GM12878 (cell line): ENCODE measurements around the gene CCDC78. TPM values are rescaled to one million over a fixed set of nuclear protein-coding genes. Genes with fewer than 3 reads are reported as not detected.
A peak's percentile ranks its signal among the peaks of the same experiment; 100 is the strongest.

Source experiments
- ATAC-seq: fragments of 200-7000 bp; cut with Tn5 transposase; 3 replicates; pipeline ENCODE4 v1.9.1; 2020; ENCODE audit warnings: mild to moderate bottlenecking, moderate library complexity
- BruUV-seq: library from RNA; stranded (reverse); fragments of 400-500 nt; replicated peaks from 2 replicates; lab custom pipeline; 2021; lab: Mats Ljungman, UMichigan
- CTCF ChIA-PET: fragments of 300-600 bp; sonication (Branson Sonifier 250); formaldehyde crosslinking; extraction: SDS; loops from one replicate; lab custom pipeline; 2021; ENCODE audit warnings: inconsistent platforms; lab: Yijun Ruan, JAX
- POLR2A ChIA-PET: fragments of 350-600 bp; formaldehyde crosslinking; extraction: SDS; loops from one replicate; lab custom pipeline; 2021; ENCODE audit warnings: inconsistent platforms; lab: Charles Lee
- RAD21 ChIA-PET: fragments of 300-600 bp; sonication (Branson Sonifier 250); formaldehyde crosslinking; loops from one replicate; lab custom pipeline; 2023; ENCODE audit warnings: antibody characterized with exemption; ENCODE audit not compliant: unreplicated experiment; lab: Charles Lee
- SMC1A ChIA-PET: fragments of 300-600 bp; sonication (Branson Sonifier 250); formaldehyde crosslinking; loops from one replicate; lab custom pipeline; 2023; ENCODE audit not compliant: unreplicated experiment, uncharacterized antibody; lab: Charles Lee
- DNase-seq: peaks from one replicate; pipeline ENCODE4 v3.0.0-alpha.2; 2011; ENCODE audit warnings: low read depth, low spot score
- FAIRE-seq: peaks from 3 replicates; lab custom pipeline; 2011; peaks lifted over from hg19 to GRCh38; lab: Jason Lieb, UNC
- H2AFZ ChIP-seq: 2 replicates; pipeline ENCODE4 v1.6.0; 2011; ENCODE audit warnings: low read depth, low read length, control low read depth; ENCODE audit not compliant: control insufficient read depth
- H3K27ac ChIP-seq: 2 replicates; pipeline ENCODE4 v1.5.1; 2011; ENCODE audit warnings: control low read depth; ENCODE audit not compliant: control insufficient read depth, insufficient read depth
- H3K27me3 ChIP-seq, 2 experiments: replicated peaks in 1 of 2; 2 replicates each; pipeline versions ENCODE4 v1.6.0 to v1.6.1; 2011; ENCODE audit warnings: low read length in 1 of 2; ENCODE audit not compliant: control insufficient read depth in 2 of 2, insufficient read depth in 2 of 2
- H3K36me3 ChIP-seq, 2 experiments: 2 replicates each; pipeline ENCODE4 v1.5.1; 2011; ENCODE audit warnings: low read length in 1 of 2; ENCODE audit not compliant: control insufficient read depth in 2 of 2, insufficient read depth in 2 of 2
- H3K4me1 ChIP-seq: 2 replicates; pipeline ENCODE4 v1.6.1; 2011; ENCODE audit warnings: mild to moderate bottlenecking, low read length, moderate library complexity, mixed read lengths; ENCODE audit not compliant: control insufficient read depth, insufficient read depth
- H3K4me2 ChIP-seq: 2 replicates; pipeline ENCODE4 v1.6.0; 2011; ENCODE audit warnings: control low read depth; ENCODE audit not compliant: control insufficient read depth, insufficient read depth
- H3K4me3 ChIP-seq: fragments of 200-600 bp; sonication (generic); 2 replicates; pipeline ENCODE4 v1.5.1; 2016
- H3K79me2 ChIP-seq: 2 replicates; pipeline ENCODE4 v1.6.0; 2011; ENCODE audit warnings: low read length; ENCODE audit not compliant: control insufficient read depth, insufficient read depth
- H3K9ac ChIP-seq: 2 replicates; pipeline ENCODE4 v1.8.0; 2011; ENCODE audit warnings: low read length, control low read depth, mixed read lengths; ENCODE audit not compliant: control insufficient read depth, insufficient read depth
- H3K9me3 ChIP-seq: replicated peaks from 3 replicates; pipeline ENCODE4 v1.5.1; 2011; ENCODE audit warnings: mild to moderate bottlenecking, low read length; ENCODE audit not compliant: control insufficient read depth, insufficient read depth
- H4K20me1 ChIP-seq: 2 replicates; pipeline ENCODE4 v1.6.0; 2011; ENCODE audit not compliant: control insufficient read depth, insufficient read depth
- EZH2 ChIP-seq: IDR thresholded peaks from 2 replicates; pipeline ENCODE4 v1.6.1; 2012; ENCODE audit warnings: low read depth, mild to moderate bottlenecking, control low read depth, inconsistent platforms, low read length, borderline replicate concordance; ENCODE audit not compliant: control insufficient read depth
- GABPA ChIP-seq: IDR thresholded peaks from 2 replicates; pipeline ENCODE4 v1.6.1; 2014; ENCODE audit warnings: antibody characterized with exemption, low read depth, mild to moderate bottlenecking, inconsistent platforms
- JUND ChIP-seq: IDR thresholded peaks from 2 replicates; pipeline ENCODE4 v1.6.1; 2012; ENCODE audit warnings: low read depth, mild to moderate bottlenecking, low read length, improper control_type of control experiment, moderate library complexity
- MEF2B ChIP-seq: fragments of 450-650 bp; IDR thresholded peaks from 2 replicates; pipeline ENCODE4 v1.6.1; 2018; ENCODE audit warnings: mild to moderate bottlenecking, moderate library complexity; ENCODE audit not compliant: partially characterized antibody, poor library complexity, severe bottlenecking
- NFYA ChIP-seq: IDR thresholded peaks from 2 replicates; pipeline ENCODE4 v1.6.1; 2011; ENCODE audit warnings: low read depth, mild to moderate bottlenecking, low read length, improper control_type of control experiment, borderline replicate concordance
- POLR2AphosphoS2 ChIP-seq: IDR thresholded peaks from 2 replicates; pipeline ENCODE4 v1.6.1; 2011; ENCODE audit warnings: low read depth, mild to moderate bottlenecking, low read length, improper control_type of control experiment, moderate library complexity
- RAD21 ChIP-seq: IDR thresholded peaks from 2 replicates; pipeline ENCODE4 v1.6.1; 2011; ENCODE audit warnings: mild to moderate bottlenecking, low read depth, low read length, moderate library complexity; ENCODE audit not compliant: insufficient read depth
- RUNX3 ChIP-seq: IDR thresholded peaks from 2 replicates; pipeline ENCODE4 v1.6.1; 2012; ENCODE audit warnings: low read length, inconsistent platforms
- SUPT20H ChIP-seq: IDR thresholded peaks from 2 replicates; pipeline ENCODE4 v1.6.1; 2011; ENCODE audit warnings: low read depth, mild to moderate bottlenecking, low read length, moderate library complexity, borderline replicate concordance; ENCODE audit not compliant: control insufficient read depth
- SUZ12 ChIP-seq: fragments of 200-600 bp; sonication (generic); IDR thresholded peaks from one replicate; pipeline ENCODE4 v1.6.1; 2018; ENCODE audit warnings: antibody characterized with exemption, mild to moderate bottlenecking; ENCODE audit not compliant: unreplicated experiment
- TAF1 ChIP-seq: IDR thresholded peaks from 2 replicates; pipeline ENCODE4 v1.6.1; 2011; ENCODE audit warnings: mild to moderate bottlenecking, low read depth, low read length, borderline replicate concordance
- YY1 ChIP-seq: IDR thresholded peaks from 2 replicates; pipeline ENCODE4 v1.6.1; 2011; ENCODE audit warnings: low read depth, mild to moderate bottlenecking, low read length
- WGBS: methylation state at CpG from one replicate; pipeline ENCODE4 v1.1.6; 2016; ENCODE audit warnings: low lambda C conversion rate; ENCODE audit not compliant: insufficient replicate concordance, insufficient coverage; ENCODE audit errors: missing lambda C conversion rate; 5-methylcytosine and 5-hydroxymethylcytosine counted together
- in situ Hi-C: fragments of 300-500 bp; cut with MboI; formaldehyde crosslinking; loops from 9 replicates; pipeline ENCODE4 v1.14.3; 2018; ENCODE audit warnings: mixed read lengths
- intact Hi-C: fragments of 100-400 bp; cut with micrococcal nuclease; formaldehyde crosslinking; loops from one replicate; pipeline ENCODE4 v1.14.2; 2022; ENCODE audit not compliant: unreplicated experiment
- polyA plus RNA-seq, 11 experiments: library from polyadenylated mRNA; depleted of rRNA in 4 of 11; unstranded in 6 of 11; stranded (reverse) in 5 of 11; fragments of >200 nt; fragmentation: Nextera tagmentation in 4 of 11; fragmentation: Illumina TruSeq in 1 of 11; extraction: Ambion mirVana in 4 of 11; extraction: Trizol in 1 of 11; gene quantifications; 1 replicate in 1 of 11; 2 replicates in 10 of 11; pipeline versions ENCODE4 v1.2.1 to v1.2.3, GENCODE V29; 2011 to 2016; ENCODE audit warnings: inconsistent platforms in 2 of 11, missing spikeins in 2 of 11, low read depth in 1 of 11
- total RNA-seq, 4 experiments: library from RNA; depleted of rRNA in 3 of 4; stranded (reverse); fragments of >200 nt in 3 of 4; fragmentation: Illumina TruSeq in 1 of 4; extraction: Trizol in 1 of 4; gene quantifications; 2 replicates each; pipeline versions ENCODE4 v1.2.1 to v1.2.3, GENCODE V29; 2013 to 2021
- TF ChIP-seq, protein P1 (sequence below): fragments of 450-650 bp; IDR thresholded peaks from 2 replicates; pipeline ENCODE4 v1.6.1; 2016; ENCODE audit warnings: mild to moderate bottlenecking
- TF ChIP-seq, protein P2 (sequence below): IDR thresholded peaks from 2 replicates; pipeline ENCODE4 v1.6.1; 2011; ENCODE audit warnings: low read depth, mild to moderate bottlenecking, low read length, moderate library complexity, borderline replicate concordance; ENCODE audit errors: extremely low read depth

CCDC78 gene
- total and polyA plus RNA-seq, 10 of the 15 experiments (the other 5 are each of a cell fraction or from before 2014, with no cell fraction given): 0.10 to 26.2 (median 5.4) TPM

DNA sequence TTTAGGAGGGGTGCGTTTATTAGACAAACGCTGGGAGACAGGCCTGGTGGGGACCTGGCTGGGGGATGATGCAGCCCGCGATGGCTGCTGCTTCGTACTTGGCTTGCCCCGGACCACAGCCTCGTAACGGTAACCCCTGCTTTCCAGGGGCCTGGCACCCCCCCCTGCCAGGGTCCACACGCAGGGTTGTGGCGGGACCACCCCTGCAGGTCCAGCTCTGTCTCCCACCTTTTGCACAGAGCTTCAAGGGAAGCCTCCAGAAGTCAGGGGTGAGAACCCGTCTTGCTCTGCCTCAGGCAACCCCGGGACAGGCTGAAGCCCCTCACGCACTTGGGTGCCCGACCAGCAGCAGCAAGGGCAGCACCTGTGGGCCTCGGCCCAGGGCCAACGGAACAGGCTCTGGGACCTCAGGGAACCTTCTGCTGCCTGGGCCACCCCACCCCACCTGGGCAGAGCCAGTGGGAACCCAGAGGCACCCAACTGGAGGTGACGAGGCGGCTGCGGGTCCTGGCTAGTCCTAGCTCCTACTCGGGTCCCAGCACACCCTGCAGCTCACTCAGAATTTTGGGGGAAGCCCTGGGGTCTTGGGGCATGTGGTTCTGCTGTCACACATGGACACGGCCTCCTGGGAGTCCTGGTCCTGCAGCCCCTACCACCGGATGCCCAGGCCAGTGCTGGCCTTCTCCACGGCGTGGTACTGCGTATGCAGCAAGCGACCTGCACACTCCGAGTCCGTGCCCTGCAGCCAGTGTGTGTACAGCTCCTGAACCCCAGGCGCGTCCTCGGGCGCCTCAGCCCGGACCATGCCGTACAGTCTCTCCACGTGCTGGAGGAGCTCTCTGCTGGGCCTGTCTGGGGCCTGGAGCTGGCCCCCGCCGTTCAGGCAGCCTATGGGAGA is 3.8 kb upstream of the CCDC78 start (continued):
- TF ChIP-seq NFYA (no peak), POLR2AphosphoS2 (no peak), MEF2B (no peak)
- TF ChIP-seq, protein P1, sequence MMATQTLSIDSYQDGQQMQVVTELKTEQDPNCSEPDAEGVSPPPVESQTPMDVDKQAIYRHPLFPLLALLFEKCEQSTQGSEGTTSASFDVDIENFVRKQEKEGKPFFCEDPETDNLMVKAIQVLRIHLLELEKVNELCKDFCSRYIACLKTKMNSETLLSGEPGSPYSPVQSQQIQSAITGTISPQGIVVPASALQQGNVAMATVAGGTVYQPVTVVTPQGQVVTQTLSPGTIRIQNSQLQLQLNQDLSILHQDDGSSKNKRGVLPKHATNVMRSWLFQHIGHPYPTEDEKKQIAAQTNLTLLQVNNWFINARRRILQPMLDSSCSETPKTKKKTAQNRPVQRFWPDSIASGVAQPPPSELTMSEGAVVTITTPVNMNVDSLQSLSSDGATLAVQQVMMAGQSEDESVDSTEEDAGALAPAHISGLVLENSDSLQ: no peak

DNA sequence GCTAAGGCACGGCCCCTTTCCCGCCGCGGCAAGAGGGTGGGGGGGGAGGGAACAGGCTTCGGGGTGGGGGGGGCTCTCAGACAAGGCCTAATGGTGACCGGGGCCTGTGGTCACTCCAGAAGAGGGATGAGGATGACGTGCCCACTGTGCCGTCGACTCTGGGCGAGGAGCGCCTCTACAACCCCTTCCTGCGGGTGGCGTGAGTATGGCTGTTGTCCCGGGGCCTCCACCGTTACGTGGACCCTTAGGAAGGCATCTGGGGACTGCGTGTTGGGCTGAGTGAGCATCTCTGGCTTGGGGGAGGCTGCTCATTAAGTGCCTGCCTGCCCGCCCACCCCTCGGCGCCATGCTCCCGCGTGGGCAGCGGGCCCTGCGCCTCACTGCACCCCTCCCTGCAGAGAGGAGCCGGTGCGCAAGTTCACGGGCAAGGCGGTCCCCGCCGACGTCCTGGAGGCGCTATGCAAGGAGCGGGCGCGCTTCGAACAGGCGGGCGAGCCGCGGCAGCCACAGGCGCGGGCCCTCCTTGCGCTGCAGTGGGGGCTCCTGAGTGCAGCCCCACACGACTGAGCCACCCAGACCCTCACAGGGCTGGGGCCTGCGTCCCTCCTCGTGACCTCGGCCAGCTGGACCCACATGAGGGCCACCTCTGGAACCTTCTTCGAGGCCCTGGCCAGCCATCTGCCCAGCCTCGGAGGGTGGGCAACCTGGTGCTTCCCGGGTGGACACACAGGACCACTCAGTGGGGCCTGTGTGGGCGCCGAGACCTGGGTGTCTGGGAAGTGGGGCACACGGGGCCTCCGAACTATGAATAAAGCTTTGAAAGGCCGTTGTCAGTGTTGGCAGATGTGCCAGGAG is 2.9 kb upstream of the CCDC78 start:
- POLR2A ChIA-PET: interaction anchor here (1.4 to 6.3 kb wide), 2 partner anchors 8 to 9 kb away, joined by 6 to 60 read pairs; partner anchors contain the start of genes ANTKMT and CIAO3
- Histone ChIP-seq H3K4me3 (no peak overlapping the region), H2AFZ (no peak overlapping the region), H3K27ac (no peak overlapping the region)
- FAIRE-seq (no peak), ATAC-seq (no peak)
- TF ChIP-seq, protein P2, sequence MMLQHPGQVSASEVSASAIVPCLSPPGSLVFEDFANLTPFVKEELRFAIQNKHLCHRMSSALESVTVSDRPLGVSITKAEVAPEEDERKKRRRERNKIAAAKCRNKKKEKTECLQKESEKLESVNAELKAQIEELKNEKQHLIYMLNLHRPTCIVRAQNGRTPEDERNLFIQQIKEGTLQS: no peak
- TF ChIP-seq GABPA: no peak
- no peak for TF ChIP-seq SUPT20H
- TF ChIP-seq RUNX3: no peak
- TF ChIP-seq RAD21: no peak
- TF ChIP-seq YY1: no peak
- no peak for TF ChIP-seq JUND
- TF ChIP-seq SUZ12: no peak
- TF ChIP-seq TAF1: no peak
- TF ChIP-seq, protein P1: no peak
- TF ChIP-seq EZH2: no peak
- TF ChIP-seq, all 136 proteins: peak for 0
- in situ Hi-C loops: no loop called here
- intact Hi-C loops: no loop called here
- peak overlapping the region; percentile 90; the same call in 1 of the 2 replicates for H3K4me2 ChIP-seq
- H3K4me1 ChIP-seq: peaks cover 11% of the 10 kb centered on the region
- no peaks in the 10 kb centered on the region for H3K27me3 ChIP-seq
- H3K9ac ChIP-seq: no peak overlapping the region
- no peaks in the 10 kb centered on the region for H4K20me1 ChIP-seq
- H3K36me3 ChIP-seq: peaks cover 2 to 3% of the 10 kb centered on the region in 2 experiments; a peak in 3 of 4 replicates
- H3K79me2 ChIP-seq: no peaks in the 10 kb centered on the region; the same call in 1 of the 2 replicates
- SMC1A ChIA-PET: no interaction called here
- TSS peak; percentile 61 for BruUV-seq
- RAD21 ChIA-PET: interaction anchor here (1.5 kb wide), 1 partner anchor 17 kb away, joined by 4 read pairs; no protein-coding TSS in a partner anchor
- CTCF ChIA-PET: interaction anchor here (0.7 to 1.4 kb wide), 2 partner anchors 9 to 12 kb away, joined by 4 to 6 read pairs; partner anchors contain the start of gene CIAO3
- WGBS: 69% methylated on average over 51 of the region's 55 CpGs
- H3K9me3 ChIP-seq: no peaks in the 10 kb centered on the region
- DNase-seq: no peak
